ENCODE measurements around the gene XAGE5.
"Not testable (repeated sequence)": the region's sequence is repeated elsewhere in the genome, so short reads cannot be mapped to it uniquely, and the experiment has no call there.

Gene XAGE5, protein sequence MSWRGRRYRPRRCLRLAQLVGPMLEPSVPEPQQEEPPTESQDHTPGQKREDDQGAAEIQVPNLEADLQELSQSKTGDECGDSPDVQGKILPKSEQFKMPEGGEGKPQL

DNA sequence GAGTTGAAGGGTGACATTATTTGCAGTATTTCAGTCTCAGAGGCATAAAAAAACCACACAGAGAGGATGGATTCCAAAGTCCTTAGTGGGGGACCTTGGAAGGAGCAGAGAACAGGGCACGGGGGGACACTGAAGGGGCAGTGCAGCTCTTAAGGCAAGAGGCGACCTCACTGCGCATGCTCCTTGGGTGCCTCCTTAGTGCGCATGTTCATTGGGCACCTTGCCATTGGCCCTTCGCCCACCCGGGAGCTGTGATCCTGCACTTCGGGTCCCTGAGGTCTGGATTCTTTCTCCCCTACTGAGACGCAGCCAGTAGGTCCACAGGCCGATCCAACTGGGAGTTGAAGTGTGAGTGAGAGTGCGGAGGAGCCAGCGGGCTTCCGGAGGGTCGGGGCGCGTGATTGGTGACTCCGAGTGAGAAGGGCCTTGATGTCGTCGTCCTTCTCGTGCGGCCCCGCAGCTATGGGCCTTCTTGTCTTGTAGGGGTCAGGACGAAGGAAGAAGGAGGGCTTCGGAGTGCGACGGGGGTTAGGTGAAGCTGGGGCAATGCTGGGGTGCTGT is at the start of gene XAGE5:
XAGE5 (plus strand) TSS at position 223 of the 561 bp plus-strand sequence. CDS start 1,280 bp downstream, outside the sequence.
- H3K27ac ChIP-seq = no peak within 1 kb of the TSS
- DNase-seq (ENCODE audit: low spot score) = no peak
- H3K4me3 ChIP-seq = no peak within 1 kb of the TSS
- no peak for TF ChIP-seq CTCF (IDR thresholded peaks at IDR 0.05)

DNA sequence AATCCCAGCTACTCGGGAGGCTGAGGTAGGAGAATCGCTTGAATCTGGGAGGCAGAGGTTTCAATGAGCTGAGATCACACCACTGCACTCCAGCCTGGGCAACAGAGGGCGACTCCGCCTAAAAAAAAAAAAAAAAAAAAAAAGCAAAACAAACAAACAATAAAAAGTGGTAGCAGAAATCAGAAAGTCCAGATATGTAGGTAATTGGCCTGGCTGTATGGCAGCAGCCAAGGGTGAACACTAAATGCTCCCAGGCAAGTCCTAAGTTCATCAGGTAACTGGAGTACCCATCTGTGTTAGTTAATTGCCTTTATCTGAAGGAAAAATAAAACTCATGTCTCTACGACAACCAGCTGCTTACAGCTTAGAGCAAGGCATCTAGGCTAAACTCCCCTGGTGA is 45.1 kb upstream of the XAGE5 start:
- H3K27ac ChIP-seq; H3K4me3 ChIP-seq; DNase-seq (ENCODE audit: low spot score): not testable (repeated sequence)

DNA sequence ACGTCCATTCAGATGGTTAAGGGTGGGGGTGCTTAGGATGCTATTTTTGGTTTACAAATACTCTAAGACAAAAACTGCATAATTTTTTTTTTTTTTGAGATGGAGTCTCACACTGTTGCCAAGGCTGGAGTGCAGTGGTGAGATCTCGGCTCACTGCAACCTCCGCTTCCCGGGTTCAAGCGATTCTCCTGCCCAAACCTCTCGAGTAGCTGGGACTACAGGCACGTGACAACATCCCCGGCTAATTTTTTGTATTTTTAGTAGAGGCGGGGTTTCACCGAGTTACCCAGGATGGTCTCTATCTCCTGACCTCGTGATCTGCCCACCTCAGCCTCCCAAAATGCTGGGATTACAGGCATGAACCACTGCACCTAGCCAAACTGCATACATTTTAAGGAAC is 37.6 kb upstream of the XAGE5 start:
- H3K27ac ChIP-seq; DNase-seq (ENCODE audit: low spot score); H3K4me3 ChIP-seq: not testable (repeated sequence)

GRCh38 chrX:52797327-52797726 is 13.8 kb upstream of the XAGE5 start, which contains the start of gene SPANXN5:
TSS of gene SPANXN5 (minus strand) at chrX:52797427. CDS start at chrX:52797348, 79 bp downstream.
- H3K27ac ChIP-seq; DNase-seq (ENCODE audit: low spot score); H3K4me3 ChIP-seq: not testable (repeated sequence)

GRCh38 chrX:52804876-52805275 is 6.2 kb upstream of the XAGE5 start:
- not testable (repeated sequence) for H3K27ac ChIP-seq; DNase-seq (ENCODE audit: low spot score); H3K4me3 ChIP-seq

DNA sequence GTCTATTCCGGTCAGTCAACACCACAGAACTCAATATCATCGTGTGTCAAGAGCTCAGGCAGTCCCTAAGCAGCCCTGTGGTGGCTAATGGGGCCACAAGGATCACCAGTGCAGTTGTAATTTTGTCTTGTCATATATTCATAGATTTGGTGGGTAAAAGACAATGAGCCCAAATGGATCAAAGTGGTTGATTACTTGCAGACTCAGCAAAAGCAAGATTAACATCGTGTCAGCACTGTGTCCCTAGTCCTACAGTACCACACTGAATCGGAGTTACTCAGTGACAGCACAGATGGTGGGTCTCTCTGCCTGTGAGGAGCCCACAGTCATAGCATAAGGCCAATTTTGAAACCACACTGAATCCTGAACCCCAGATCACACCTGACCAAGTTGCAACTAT is 8.7 kb downstream of the XAGE5 start:
- no peak for DNase-seq (ENCODE audit: low spot score)
- H3K4me3 ChIP-seq = no peak overlapping the region
- no peak for TF ChIP-seq CTCF (IDR thresholded peaks at IDR 0.05)
- H3K27ac ChIP-seq = no peak overlapping the region

DNA sequence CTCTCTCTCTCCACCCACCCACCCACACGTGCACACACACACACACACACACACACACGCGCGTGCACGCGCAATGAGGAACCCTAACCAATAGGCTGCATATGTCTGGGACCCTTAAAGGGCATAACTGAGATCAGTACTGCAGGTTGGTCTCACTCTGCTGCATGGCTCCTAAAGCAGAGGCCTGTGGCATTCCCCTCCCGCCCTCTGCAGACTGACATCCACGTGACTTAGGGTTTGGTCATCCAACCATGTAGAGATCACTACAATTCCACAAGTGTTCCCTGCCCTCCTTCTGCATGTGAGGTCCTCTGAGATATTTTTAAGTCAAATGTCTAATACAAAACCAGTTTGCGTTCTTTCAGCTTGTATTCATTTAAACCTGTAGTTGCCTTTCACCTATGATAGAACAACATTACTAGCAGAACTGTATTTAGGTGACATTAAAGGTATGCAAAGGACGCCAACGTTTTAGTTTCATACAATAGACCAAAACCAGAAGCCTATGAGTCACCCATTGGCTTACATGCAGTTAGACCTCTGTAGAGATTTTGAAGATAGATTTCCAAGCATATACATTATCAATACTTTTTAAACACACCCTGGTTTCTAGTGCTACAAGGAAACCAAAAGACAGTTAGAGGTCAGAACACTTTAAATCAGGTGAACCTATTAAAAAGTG is 10.1 kb downstream of the XAGE5 start:
- Histone ChIP-seq H3K27ac (no peak overlapping the region), H3K4me3 (no peak overlapping the region)
- DNase-seq (ENCODE audit: low spot score) = no peak
- no peak for TF ChIP-seq CTCF (IDR thresholded peaks at IDR 0.05)

GRCh38 chrX:52824608-52825007 is 13.5 kb downstream of the XAGE5 start:
- no peak overlapping the region for H3K27ac ChIP-seq
- TF ChIP-seq CTCF (IDR thresholded peaks at IDR 0.05) = no peak
- no peak for DNase-seq (ENCODE audit: low spot score)
- H3K4me3 ChIP-seq = no peak overlapping the region

GRCh38 chrX:52830551-52830950 is 19.5 kb downstream of the XAGE5 start:
- Histone ChIP-seq H3K27ac (no peak overlapping the region), H3K4me3 (no peak overlapping the region)
- DNase-seq (ENCODE audit: low spot score) = no peak
- TF ChIP-seq CTCF (IDR thresholded peaks at IDR 0.05) = no peak
